IMR-90 (cell line): ENCODE results near the gene CHAT. TPM values are rescaled to one million over a fixed set of nuclear protein-coding genes. Genes with fewer than 3 reads are reported as not detected.

Source experiments
- ATAC-seq: fragments of 200-7000 bp; cut with Tn5 transposase; 2 replicates; pipeline ENCODE4 v1.9.1; 2020; ENCODE audit warnings: low read depth, mild to moderate bottlenecking, moderate library complexity
- BruUV-seq: library from RNA; stranded (reverse); fragments of 400-500 nt; replicated peaks from 2 replicates; lab custom pipeline; 2021; lab: Mats Ljungman, UMichigan
- CTCF ChIA-PET: fragments of 300-600 bp; formaldehyde crosslinking; extraction: SDS; loops from one replicate; lab custom pipeline; 2021; ENCODE audit warnings: antibody characterized with exemption; lab: Yijun Ruan, JAX
- POLR2A ChIA-PET: fragments of 300-600 bp; sonication (Branson Sonifier 250); formaldehyde crosslinking; loops from one replicate; lab custom pipeline; 2022; ENCODE audit warnings: antibody characterized with exemption; ENCODE audit not compliant: unreplicated experiment; lab: Charles Lee
- DNase-seq: peaks from one replicate; pipeline ENCODE4 v3.0.0; 2013
- H2AFZ ChIP-seq: replicated peaks from 2 replicates; pipeline ENCODE3; 2013; ENCODE audit warnings: low read length, mild to moderate bottlenecking; ENCODE audit not compliant: poor library complexity
- H2AK5ac ChIP-seq: 2 replicates; pipeline ENCODE4 v1.6.1; 2013; ENCODE audit warnings: low read depth, low read length, inconsistent platforms
- H2AK9ac ChIP-seq: replicated peaks from 2 replicates; pipeline ENCODE3; 2013; ENCODE audit warnings: mild to moderate bottlenecking, low read depth, low read length, moderate library complexity; ENCODE audit not compliant: poor library complexity
- H2BK120ac ChIP-seq: 2 replicates; pipeline ENCODE4 v1.6.1; 2013; ENCODE audit warnings: low read depth, low read length, inconsistent platforms
- H2BK15ac ChIP-seq: 3 replicates; pipeline ENCODE4 v1.6.1; 2013; ENCODE audit warnings: low read depth, low read length, inconsistent platforms
- H2BK20ac ChIP-seq: 2 replicates; pipeline ENCODE4 v1.6.1; 2013; ENCODE audit warnings: low read depth, mild to moderate bottlenecking, inconsistent platforms, low read length, moderate library complexity
- H2BK5ac ChIP-seq: 2 replicates; pipeline ENCODE4 v1.6.1; 2013; ENCODE audit warnings: mild to moderate bottlenecking, low read depth, low read length, inconsistent platforms; ENCODE audit not compliant: poor library complexity, severe bottlenecking
- H3K14ac ChIP-seq: replicated peaks from 2 replicates; pipeline ENCODE4 v1.6.1; 2013; ENCODE audit warnings: low read depth, low read length, inconsistent platforms
- H3K18ac ChIP-seq: 2 replicates; pipeline ENCODE4 v1.6.1; 2013; ENCODE audit warnings: low read depth, low read length, control low read depth
- H3K23ac ChIP-seq: 2 replicates; pipeline ENCODE4 v1.6.1; 2013; ENCODE audit warnings: low read depth, low read length, inconsistent platforms
- H3K27ac ChIP-seq: 2 replicates; pipeline ENCODE4 v1.5.1; 2013; ENCODE audit warnings: mild to moderate bottlenecking, control low read depth, low read length; ENCODE audit not compliant: insufficient read depth
- H3K27me3 ChIP-seq: 2 replicates; pipeline ENCODE4 v1.6.1; 2013; ENCODE audit warnings: low read length; ENCODE audit not compliant: control insufficient read depth, insufficient read depth
- H3K36me3 ChIP-seq: 2 replicates; pipeline ENCODE4 v1.6.1; 2013; ENCODE audit warnings: low read length, mixed read lengths; ENCODE audit not compliant: control insufficient read depth, insufficient read depth
- H3K4ac ChIP-seq: 2 replicates; pipeline ENCODE4 v1.6.1; 2013; ENCODE audit warnings: low read depth, low read length, inconsistent platforms
- H3K4me1 ChIP-seq: 2 replicates; pipeline ENCODE4 v1.6.1; 2013; ENCODE audit warnings: low read length, mixed read lengths; ENCODE audit not compliant: control insufficient read depth, insufficient read depth
- H3K4me2 ChIP-seq: 2 replicates; pipeline ENCODE4 v1.6.1; 2013; ENCODE audit warnings: low read depth, mild to moderate bottlenecking, control low read depth, low read length, moderate library complexity
- H3K4me3 ChIP-seq: 2 replicates; pipeline ENCODE4 v1.5.1; 2013; ENCODE audit warnings: low read depth, mild to moderate bottlenecking, control low read depth, low read length, moderate library complexity; ENCODE audit not compliant: insufficient read depth
- H3K56ac ChIP-seq: 2 replicates; pipeline ENCODE4 v1.6.1; 2013; ENCODE audit warnings: low read length, inconsistent platforms; ENCODE audit not compliant: insufficient read depth; ENCODE audit errors: extremely low read depth
- H3K79me1 ChIP-seq, 2 experiments: 2 replicates each; pipeline ENCODE4 v1.6.1; 2013; ENCODE audit warnings: low read length in 2 of 2, inconsistent platforms in 1 of 2, low read depth in 1 of 2
- H3K9ac ChIP-seq: 2 replicates; pipeline ENCODE4 v1.6.1; 2013; ENCODE audit warnings: low read depth, low read length, control low read depth
- H3K9me1 ChIP-seq: 2 replicates; pipeline ENCODE4 v1.6.1; 2013; ENCODE audit warnings: low read length, inconsistent platforms; ENCODE audit not compliant: insufficient read depth
- H3K9me3 ChIP-seq: 2 replicates; pipeline ENCODE4 v1.6.1; 2013; ENCODE audit warnings: low read length; ENCODE audit not compliant: control insufficient read depth, insufficient read depth
- H4K20me1 ChIP-seq: 2 replicates; pipeline ENCODE4 v1.6.1; 2013; ENCODE audit warnings: low read length, inconsistent platforms; ENCODE audit not compliant: insufficient read depth
- H4K5ac ChIP-seq: 2 replicates; pipeline ENCODE4 v1.6.1; 2013; ENCODE audit warnings: mild to moderate bottlenecking, low read depth, low read length, control low read depth
- H4K8ac ChIP-seq, 2 experiments: 2 replicates each; pipeline ENCODE4 v1.6.1; 2013; ENCODE audit warnings: low read depth in 2 of 2, low read length in 2 of 2, control low read depth in 1 of 2, inconsistent platforms in 1 of 2
- H4K91ac ChIP-seq: 2 replicates; pipeline ENCODE4 v1.6.1; 2013; ENCODE audit warnings: low read depth, low read length, inconsistent platforms; ENCODE audit not compliant: insufficient read depth
- BHLHE40 ChIP-seq: fragments of 150-350 bp; IDR thresholded peaks from 2 replicates; pipeline ENCODE4 v1.6.1; 2016; ENCODE audit warnings: mild to moderate bottlenecking, low read depth, low read length
- CEBPB ChIP-seq: IDR thresholded peaks from 2 replicates; pipeline ENCODE4 v1.6.1; 2012; ENCODE audit warnings: low read depth, low read length, improper control_type of control experiment
- CHD1 ChIP-seq: IDR thresholded peaks from 2 replicates; pipeline ENCODE4 v1.6.1; 2012; ENCODE audit warnings: low read depth, low read length, improper control_type of control experiment
- FOS ChIP-seq: fragments of 150-350 bp; IDR thresholded peaks from 2 replicates; pipeline ENCODE4 v1.6.1; 2016; ENCODE audit warnings: low read depth, low read length
- MAFK ChIP-seq: IDR thresholded peaks from 2 replicates; pipeline ENCODE4 v1.6.1; 2012; ENCODE audit warnings: low read depth, low read length, improper control_type of control experiment
- MAZ ChIP-seq: IDR thresholded peaks from 2 replicates; pipeline ENCODE4 v1.6.1; 2012; ENCODE audit warnings: low read depth, mild to moderate bottlenecking, low read length, improper control_type of control experiment, moderate library complexity, borderline replicate concordance
- NFE2L2 ChIP-seq: fragments of 150-350 bp; IDR thresholded peaks from 2 replicates; pipeline ENCODE4 v1.6.1; 2016; ENCODE audit warnings: low read depth, mild to moderate bottlenecking, low read length
- POLR2A ChIP-seq: IDR thresholded peaks from 2 replicates; pipeline ENCODE4 v1.6.1; 2012; ENCODE audit warnings: mild to moderate bottlenecking, low read depth, low read length
- RAD21 ChIP-seq: IDR thresholded peaks from 2 replicates; pipeline ENCODE4 v1.6.1; 2012; ENCODE audit warnings: low read length, improper control_type of control experiment
- RCOR1 ChIP-seq: IDR thresholded peaks from 2 replicates; pipeline ENCODE4 v1.6.1; 2012; ENCODE audit warnings: mild to moderate bottlenecking, low read length, improper control_type of control experiment; ENCODE audit not compliant: insufficient replicate concordance
- RFX5 ChIP-seq: IDR thresholded peaks from 2 replicates; pipeline ENCODE4 v1.8.0; 2012; ENCODE audit warnings: low read depth, mild to moderate bottlenecking, low read length, moderate library complexity
- WGBS, 2 experiments: methylation state at CpG; one replicate each; pipeline versions ENCODE4 v1.1.5 to v1.1.7; 2013; ENCODE audit warnings: missing lambda C conversion rate in 2 of 2; ENCODE audit not compliant: insufficient read length in 1 of 2; ENCODE audit errors: extremely low coverage in 2 of 2; 5-methylcytosine and 5-hydroxymethylcytosine counted together
- dilution Hi-C: fragments of 300-500 bp; cut with HindIII; formaldehyde crosslinking; loops from one replicate; pipeline ENCODE4 v1.14.3; 2018; ENCODE audit warnings: low sequenced_read_pairs; ENCODE audit not compliant: unreplicated experiment
- in situ Hi-C: fragments of 300-500 bp; cut with MboI; formaldehyde crosslinking; loops from 3 replicates; pipeline ENCODE4 v1.14.3; 2019; ENCODE audit warnings: low sequenced_read_pairs, inconsistent platforms, mixed read lengths
- intact Hi-C: fragments of 100-400 bp; cut with micrococcal nuclease; formaldehyde crosslinking; loops from 2 replicates; pipeline ENCODE4 v1.10.0; 2022
- polyA plus RNA-seq, 3 experiments: library from polyadenylated mRNA; depleted of rRNA; stranded (reverse); fragments of >200 nt; gene quantifications; 2 replicates each; pipeline ENCODE4 v1.2.3, GENCODE V29; 2012; ENCODE audit warnings: low replicate concordance in 1 of 3
- total RNA-seq: library from RNA; depleted of rRNA; stranded (reverse); fragments of >200 nt; gene quantifications from 2 replicates; pipeline ENCODE4 v1.2.3, GENCODE V29; 2012
- TF ChIP-seq, protein P1 (sequence below): conservative IDR thresholded peaks from 2 replicates; pipeline ENCODE4 v1.5.1; 2012; ENCODE audit warnings: mild to moderate bottlenecking, low read depth, low read length, improper control_type of control experiment
- TF ChIP-seq, protein P2 (sequence below): fragments of 150-350 bp; IDR thresholded peaks from 2 replicates; pipeline ENCODE4 v1.6.1; 2017; ENCODE audit warnings: mild to moderate bottlenecking, antibody characterized with exemption, low read length, low read depth
- TF ChIP-seq, protein P3 (sequence below): fragments of 150-350 bp; IDR thresholded peaks from 2 replicates; pipeline ENCODE4 v1.6.1; 2016; ENCODE audit warnings: low read depth, mild to moderate bottlenecking, low read length, moderate library complexity, borderline replicate concordance

The CHAT gene
- total and polyA plus RNA-seq, 2 of the 4 experiments (the other 2 are of a cell fraction) = not detected

DNA sequence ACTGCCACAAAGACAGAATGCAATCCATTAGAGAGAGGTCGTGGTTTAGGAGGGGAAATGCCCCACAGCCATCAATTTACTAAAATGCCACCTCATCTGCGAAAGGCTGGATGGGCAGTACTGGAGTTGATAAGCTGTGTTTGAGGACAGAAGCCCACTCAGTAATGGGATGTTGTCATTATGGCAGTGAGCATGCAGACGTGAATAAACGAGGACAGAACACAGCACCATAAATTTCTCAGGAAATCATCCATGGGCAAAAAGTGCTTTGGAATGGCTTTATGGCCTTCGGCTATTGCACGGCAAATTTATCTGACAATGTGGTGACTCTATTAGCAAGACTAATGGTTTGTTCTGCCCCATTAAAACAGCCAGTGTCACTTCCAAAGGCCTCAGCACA lies 49.8 kb downstream of the CHAT start:
- H3K18ac ChIP-seq = no peak overlapping the region
- in situ Hi-C loops = no loop called here
- H2BK5ac ChIP-seq = no peak overlapping the region
- no peak overlapping the region for H2AK5ac ChIP-seq
- no peak overlapping the region for H2BK15ac ChIP-seq
- no peak overlapping the region for H3K4ac ChIP-seq
- no peak overlapping the region for H3K56ac ChIP-seq
- H3K23ac ChIP-seq = no peak overlapping the region
- no peak for ATAC-seq
- POLR2A ChIA-PET = no interaction called here
- no peak overlapping the region for H4K8ac ChIP-seq
- no peak overlapping the region for H2AFZ ChIP-seq
- H4K5ac ChIP-seq = no peak overlapping the region
- no peak overlapping the region for H3K4me2 ChIP-seq
- H3K9me3 ChIP-seq = no peaks in the 10 kb centered on the region
- BruUV-seq = no TSS peak
- H2AK9ac ChIP-seq = no peak overlapping the region
- H4K20me1 ChIP-seq = no peaks in the 10 kb centered on the region
- WGBS, 2 experiments = 100% methylated on average over 1 of the region's 6 CpGs; no CpG with 5 or more reads in 1 of the 2 experiments
- H4K91ac ChIP-seq = no peak overlapping the region
- no peak for DNase-seq
- no peak for TF ChIP-seq RAD21
- no peak for TF ChIP-seq POLR2A
- TF ChIP-seq, protein P1, sequence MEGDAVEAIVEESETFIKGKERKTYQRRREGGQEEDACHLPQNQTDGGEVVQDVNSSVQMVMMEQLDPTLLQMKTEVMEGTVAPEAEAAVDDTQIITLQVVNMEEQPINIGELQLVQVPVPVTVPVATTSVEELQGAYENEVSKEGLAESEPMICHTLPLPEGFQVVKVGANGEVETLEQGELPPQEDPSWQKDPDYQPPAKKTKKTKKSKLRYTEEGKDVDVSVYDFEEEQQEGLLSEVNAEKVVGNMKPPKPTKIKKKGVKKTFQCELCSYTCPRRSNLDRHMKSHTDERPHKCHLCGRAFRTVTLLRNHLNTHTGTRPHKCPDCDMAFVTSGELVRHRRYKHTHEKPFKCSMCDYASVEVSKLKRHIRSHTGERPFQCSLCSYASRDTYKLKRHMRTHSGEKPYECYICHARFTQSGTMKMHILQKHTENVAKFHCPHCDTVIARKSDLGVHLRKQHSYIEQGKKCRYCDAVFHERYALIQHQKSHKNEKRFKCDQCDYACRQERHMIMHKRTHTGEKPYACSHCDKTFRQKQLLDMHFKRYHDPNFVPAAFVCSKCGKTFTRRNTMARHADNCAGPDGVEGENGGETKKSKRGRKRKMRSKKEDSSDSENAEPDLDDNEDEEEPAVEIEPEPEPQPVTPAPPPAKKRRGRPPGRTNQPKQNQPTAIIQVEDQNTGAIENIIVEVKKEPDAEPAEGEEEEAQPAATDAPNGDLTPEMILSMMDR = no peak
- no peak for TF ChIP-seq RCOR1
- TF ChIP-seq, protein P2, sequence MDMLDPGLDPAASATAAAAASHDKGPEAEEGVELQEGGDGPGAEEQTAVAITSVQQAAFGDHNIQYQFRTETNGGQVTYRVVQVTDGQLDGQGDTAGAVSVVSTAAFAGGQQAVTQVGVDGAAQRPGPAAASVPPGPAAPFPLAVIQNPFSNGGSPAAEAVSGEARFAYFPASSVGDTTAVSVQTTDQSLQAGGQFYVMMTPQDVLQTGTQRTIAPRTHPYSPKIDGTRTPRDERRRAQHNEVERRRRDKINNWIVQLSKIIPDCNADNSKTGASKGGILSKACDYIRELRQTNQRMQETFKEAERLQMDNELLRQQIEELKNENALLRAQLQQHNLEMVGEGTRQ = no peak
- TF ChIP-seq MAZ = no peak
- TF ChIP-seq, protein P3, sequence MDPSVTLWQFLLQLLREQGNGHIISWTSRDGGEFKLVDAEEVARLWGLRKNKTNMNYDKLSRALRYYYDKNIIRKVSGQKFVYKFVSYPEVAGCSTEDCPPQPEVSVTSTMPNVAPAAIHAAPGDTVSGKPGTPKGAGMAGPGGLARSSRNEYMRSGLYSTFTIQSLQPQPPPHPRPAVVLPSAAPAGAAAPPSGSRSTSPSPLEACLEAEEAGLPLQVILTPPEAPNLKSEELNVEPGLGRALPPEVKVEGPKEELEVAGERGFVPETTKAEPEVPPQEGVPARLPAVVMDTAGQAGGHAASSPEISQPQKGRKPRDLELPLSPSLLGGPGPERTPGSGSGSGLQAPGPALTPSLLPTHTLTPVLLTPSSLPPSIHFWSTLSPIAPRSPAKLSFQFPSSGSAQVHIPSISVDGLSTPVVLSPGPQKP = no peak
- TF ChIP-seq CHD1 = no peak
- no peak for TF ChIP-seq CEBPB
- no peak for TF ChIP-seq MAFK
- TF ChIP-seq NFE2L2 = no peak
- TF ChIP-seq FOS = no peak
- no peak for TF ChIP-seq BHLHE40
- no peak for TF ChIP-seq RFX5
- H3K27me3 ChIP-seq = peaks cover 5% of the 10 kb centered on the region; the same call in 1 of the 2 replicates
- no peaks in the 10 kb centered on the region for H3K79me1 ChIP-seq
- H3K4me3 ChIP-seq = no peak overlapping the region
- no peak overlapping the region for H3K14ac ChIP-seq
- CTCF ChIA-PET = no interaction called here
- H3K36me3 ChIP-seq = no peaks in the 10 kb centered on the region
- H3K4me1 ChIP-seq = no peaks in the 10 kb centered on the region
- H2BK120ac ChIP-seq = no peak overlapping the region
- intact Hi-C loops = no loop called here
- H3K27ac ChIP-seq = no peak overlapping the region
- dilution Hi-C loops = no loop called here
- H3K9ac ChIP-seq = no peak overlapping the region
- no peak overlapping the region for H2BK20ac ChIP-seq
- no peaks in the 10 kb centered on the region for H3K9me1 ChIP-seq
